ENCODE measurements around the gene ZNF763.

GRCh38 chr19:12015753-12016116 is 50.9 kb downstream of the ZNF763 start:
- no peak for TF ChIP-seq CTCF (IDR thresholded peaks at IDR 0.05)
- no peak for TF ChIP-seq POLR2A (IDR thresholded peaks at IDR 0.05)
